Activated T-cell treated with anti-CD3 and anti-CD28 coated beads for 48 hours (primary cell): Measurements from ENCODE around the gene PDE1A.
"Not testable (repeated sequence)": the region's sequence is repeated elsewhere in the genome, so short reads cannot be mapped to it uniquely, and the experiment has no call there.

Source experiments
- DNase-seq: peaks from one replicate; pipeline ENCODE4 v3.0.0-alpha.2; 2020; ENCODE audit warnings: low read depth

PDE1A gene

GRCh38 chr2:182358601-182359000 is 68.2 kb downstream of the PDE1A start:
- no peak for DNase-seq

DNA sequence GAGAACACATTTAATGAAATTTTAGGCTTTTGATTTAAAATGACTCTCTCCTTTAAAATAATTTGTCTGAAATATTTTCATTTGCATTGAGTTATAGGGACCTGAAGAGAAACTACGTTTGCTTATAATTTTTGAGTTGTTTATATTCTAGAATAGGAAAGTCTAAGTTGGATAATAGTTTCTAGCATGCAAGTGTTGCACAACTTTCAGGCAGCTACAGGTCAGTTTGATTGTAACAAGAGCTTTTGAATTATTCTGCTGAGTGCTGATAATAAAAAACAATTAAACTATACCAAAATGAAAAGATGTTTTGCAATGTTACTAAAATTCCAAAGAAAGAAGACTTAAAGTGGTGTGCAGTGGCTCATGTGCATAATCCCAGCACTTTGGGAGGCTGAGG is 71.0 kb downstream of the PDE1A start:
- DNase-seq, result no peak

- no peak for DNase-seq
These were observed 75.4 kb downstream of the PDE1A start for GRCh38 chr2:182351427-182351826.

DNA sequence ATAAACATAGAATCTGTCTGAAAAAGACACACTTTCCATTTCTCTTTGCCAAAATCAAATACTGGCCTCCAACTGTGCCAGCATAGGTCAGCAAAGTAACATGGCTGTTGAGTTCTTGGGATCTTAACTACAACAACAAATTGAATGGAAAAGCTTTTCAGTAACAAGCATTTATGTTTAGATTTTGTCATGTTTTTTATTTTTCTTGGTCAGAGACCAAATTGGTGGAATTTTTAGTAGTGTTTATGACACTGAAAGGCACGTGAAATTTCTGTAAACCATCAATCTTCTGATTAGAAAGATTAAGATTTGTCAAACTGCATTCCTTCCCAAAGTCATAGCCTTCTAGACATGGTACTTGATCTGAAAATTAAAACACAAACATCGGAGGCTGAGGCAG is 77.6 kb downstream of the PDE1A start:
- no peak for DNase-seq

DNA sequence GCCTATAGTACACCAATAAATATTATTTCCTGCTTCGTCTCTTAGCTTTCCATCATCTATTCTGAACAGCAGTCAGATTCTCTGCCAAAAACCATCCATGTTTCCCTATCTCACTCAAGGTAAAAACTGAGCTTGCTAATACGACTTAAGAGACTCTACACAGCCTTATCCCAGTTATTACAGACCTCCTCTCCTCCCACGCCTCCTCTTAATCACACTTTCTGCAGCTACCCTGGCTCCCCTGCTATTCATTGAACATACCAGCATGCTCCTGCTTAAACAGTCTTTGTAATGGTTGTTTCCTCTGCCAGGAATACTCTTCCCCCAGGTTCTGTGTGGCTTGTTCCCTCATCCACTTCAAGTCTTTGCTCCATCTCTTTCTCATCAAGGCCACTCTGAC is 81.5 kb downstream of the PDE1A start:
- no peak for DNase-seq

- DNase-seq, result no peak
These were observed 96.2 kb downstream of the PDE1A start for GRCh38 chr2:182330451-182331305.

DNA sequence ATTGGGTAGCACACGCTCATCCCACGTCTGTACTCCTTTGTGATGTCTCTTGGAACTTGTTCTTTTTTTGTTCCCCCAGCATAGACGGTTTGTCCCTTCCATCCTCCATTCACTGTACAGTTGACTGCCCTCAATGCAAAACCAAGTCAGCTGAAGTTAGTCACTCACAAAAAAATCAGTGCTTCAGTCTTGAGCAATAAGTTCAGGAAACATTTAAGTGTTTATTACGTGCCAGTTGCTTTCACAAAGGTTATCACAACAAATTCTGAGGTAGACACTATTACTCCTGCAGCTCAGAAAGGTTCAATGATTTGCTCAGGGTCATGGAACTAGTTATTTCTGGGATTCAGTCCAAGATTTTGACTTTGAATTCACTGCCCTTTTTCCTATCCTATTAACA is 102.2 kb downstream of the PDE1A start:
- no peak for DNase-seq

- no peak for DNase-seq
These were observed 105.7 kb downstream of the PDE1A start for GRCh38 chr2:182321096-182321495.

DNA sequence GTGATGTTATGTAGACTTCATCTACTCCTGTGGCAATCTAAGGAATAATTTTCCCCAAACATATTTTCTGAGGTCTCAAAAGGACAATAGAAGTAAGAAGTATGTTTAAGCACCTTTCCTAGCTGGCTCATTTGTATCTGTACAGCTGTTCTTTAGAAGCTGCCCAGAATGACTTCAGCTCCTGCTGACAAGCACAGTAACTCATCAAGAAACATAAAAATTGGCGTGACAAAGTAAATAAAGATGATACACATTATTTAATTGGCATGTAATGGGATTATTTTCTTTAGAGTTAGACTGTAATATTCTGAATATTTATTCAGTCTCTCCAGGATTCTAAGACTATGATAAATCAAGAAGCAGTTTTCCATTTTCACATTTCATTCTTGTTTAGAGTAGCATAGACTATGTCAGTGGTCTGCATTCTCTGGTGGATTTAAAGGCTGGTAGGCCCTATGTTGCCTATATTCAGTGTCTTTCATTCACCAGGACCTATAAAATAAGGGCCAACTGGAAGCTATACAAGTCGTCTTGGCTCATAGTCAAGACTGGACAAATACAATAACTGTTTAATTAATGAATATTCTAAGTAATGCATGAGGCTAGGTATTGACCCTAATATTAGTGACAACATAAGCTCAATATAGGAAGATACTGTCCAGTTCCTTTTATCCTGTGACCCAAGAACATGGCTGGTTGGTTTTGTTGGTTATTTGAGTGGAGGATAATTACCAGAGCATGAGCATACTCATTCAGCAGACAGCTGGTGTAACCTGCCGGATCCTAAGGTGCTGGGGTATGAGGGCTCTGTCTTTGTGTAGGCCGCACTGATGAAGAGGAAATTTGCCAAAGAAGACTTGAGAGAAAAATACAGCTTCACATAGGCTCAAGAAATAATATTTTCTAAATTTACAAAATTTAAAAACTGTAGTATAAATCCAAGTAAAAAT is 107.0 kb downstream of the PDE1A start:
- DNase-seq, result no peak

DNA sequence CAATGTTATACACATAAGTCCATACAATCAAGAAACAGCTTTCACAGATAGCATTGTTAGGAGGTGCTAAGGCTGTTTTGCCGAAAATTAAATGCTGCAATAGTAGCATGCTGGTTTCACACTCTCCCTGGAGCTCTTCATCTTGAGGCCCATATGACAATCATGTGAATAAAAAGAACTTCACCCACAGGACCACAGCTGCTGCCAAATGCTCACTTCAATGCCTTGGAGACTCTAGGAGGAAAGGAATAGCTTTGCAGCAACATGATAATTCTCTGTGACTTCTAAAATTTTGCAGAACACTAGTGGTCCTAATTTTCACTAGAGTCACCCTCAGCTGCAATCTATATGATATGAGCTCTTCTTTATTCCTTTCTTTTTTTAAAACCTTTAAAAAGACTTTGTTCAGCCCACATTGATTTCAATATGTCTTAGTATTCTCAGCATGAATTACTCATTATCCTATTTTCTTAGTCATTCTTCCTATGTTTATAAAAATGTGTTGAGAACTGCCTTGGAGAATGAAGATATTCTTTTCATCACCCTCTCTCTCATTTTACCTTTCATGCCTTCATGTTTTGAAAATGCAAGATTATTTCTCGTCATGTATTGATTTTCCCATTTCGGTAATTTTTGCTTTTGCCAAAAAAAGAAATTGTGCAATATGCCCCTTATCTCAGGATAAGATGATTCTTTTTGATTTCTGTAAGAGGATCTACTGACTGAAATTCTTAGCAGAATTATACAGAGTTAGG is 108.2 kb downstream of the PDE1A start:
- no peak for DNase-seq

DNA sequence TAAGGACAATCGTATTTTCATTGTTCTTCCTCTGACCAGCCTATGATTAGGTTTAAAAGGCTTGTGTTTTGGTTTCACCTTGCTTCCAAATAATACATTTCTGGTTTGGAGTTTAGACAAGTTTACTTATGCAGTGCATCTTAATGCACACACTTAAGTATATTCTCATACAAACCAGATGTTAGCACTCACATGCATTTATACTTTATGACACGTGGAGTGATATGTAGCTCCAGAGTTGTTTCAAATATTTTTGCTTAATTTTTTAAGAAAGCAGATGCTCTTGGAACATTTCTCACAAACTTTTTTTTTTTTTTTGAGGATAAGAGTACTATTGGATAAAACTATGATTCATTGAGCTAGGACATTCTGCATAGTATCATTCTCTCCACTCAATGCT is 109.9 kb downstream of the PDE1A start:
- DNase-seq, result no peak

GRCh38 chr2:182302972-182303371 is 123.9 kb downstream of the PDE1A start:
- no peak for DNase-seq

- DNase-seq, result no peak
These were observed 124.7 kb downstream of the PDE1A start for GRCh38 chr2:182302174-182302573.

- no peak for DNase-seq
These were observed 125.7 kb downstream of the PDE1A start for GRCh38 chr2:182301093-182301492.

GRCh38 chr2:182300608-182301007 is 126.2 kb downstream of the PDE1A start:
- no peak for DNase-seq

DNA sequence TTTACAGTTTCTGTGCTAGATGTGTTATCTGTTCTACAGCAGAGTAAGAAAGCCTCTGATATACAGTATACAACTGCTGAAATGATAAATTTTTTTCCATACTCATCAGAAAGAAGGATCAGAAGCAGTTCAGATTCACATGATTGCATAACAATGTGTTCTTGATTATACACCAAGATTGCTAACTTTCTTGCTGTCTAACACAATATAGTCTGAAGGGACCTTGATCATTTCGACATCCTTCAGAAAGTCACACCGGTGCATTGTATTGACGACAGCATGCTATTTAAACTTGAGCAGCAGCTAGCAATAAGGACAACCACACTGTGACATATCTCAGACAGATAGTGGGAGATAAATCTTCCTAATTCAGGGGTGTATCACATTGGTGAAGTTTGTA is 127.2 kb downstream of the PDE1A start:
- DNase-seq, result no peak

- DNase-seq, result no peak
These were observed 128.4 kb downstream of the PDE1A start for GRCh38 chr2:182298456-182298855.

DNA sequence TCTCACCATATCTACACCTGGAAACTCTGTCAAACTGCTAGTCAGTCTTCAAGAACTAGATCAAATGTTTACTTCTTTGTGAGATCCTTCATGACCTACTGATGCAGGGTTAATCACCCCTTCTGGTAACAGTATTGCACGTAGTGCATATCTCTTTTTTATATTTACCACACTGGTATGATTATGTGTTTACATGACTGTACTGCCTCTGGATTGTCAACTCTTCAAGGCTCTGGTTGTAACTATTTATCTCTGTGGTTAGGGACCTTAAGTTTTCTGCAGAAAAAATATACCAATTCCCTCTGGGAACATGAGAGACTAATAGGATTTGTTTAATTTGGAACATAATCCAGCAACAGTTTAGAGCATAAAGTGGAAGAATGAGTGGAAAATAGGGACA is 135.5 kb downstream of the PDE1A start:
- no peak for DNase-seq

DNA sequence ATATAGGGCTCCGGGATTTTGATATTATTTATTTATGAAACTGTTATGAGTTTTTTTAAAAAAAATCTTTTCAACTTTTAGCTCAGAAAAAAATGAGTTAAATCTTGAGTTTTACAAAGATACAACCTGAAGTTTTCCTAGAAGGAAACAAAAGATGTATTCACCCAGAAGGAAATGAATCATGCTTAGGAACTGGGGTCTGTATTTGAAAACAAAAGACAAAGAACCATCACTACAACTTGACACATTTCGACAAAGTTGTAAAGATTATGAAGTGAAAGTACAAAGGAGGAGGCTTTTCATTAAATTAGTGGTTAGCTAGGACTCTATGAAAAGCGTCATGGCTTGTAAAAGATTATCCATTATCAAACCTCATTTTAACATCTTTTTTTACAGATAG is 143.3 kb downstream of the PDE1A start:
- DNase-seq, result no peak

GRCh38 chr2:182281276-182281675 is 145.6 kb downstream of the PDE1A start:
- DNase-seq, result no peak

DNA sequence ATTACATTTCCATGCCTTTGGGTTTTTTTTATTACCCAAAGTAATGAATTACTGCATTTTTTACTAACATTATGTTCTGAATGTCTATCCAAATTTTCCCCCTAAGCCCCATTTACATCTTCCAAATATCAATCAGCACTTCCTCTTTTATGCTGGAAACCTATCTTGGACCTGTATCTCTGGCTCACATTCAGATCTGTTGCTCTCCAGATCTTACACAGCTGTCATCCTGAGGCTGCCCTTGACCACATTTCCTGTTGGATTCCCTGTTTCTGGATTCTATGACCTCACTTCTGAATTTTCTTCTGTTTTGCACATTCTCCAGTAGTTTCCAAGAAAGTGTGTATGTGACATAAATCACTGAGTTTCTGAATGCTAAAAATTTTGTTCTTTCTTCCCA is 146.7 kb downstream of the PDE1A start:
- no peak for DNase-seq

GRCh38 chr2:182276662-182277061 is 150.2 kb downstream of the PDE1A start:
- DNase-seq, result not testable (repeated sequence)
